AG04449 (cell line): Measurements from ENCODE around the gene SMARCAL1.

Source experiments
- CTCF ChIA-PET: fragments of 350-600 bp; formaldehyde crosslinking; extraction: SDS; loops from one replicate; lab custom pipeline; 2021; ENCODE audit warnings: antibody characterized with exemption; lab: Yijun Ruan, JAX
- POLR2A ChIA-PET: fragments of 400-600, 350-600 bp; formaldehyde crosslinking; extraction: SDS; loops from one replicate; lab custom pipeline; 2020; ENCODE audit warnings: antibody characterized with exemption, inconsistent platforms; lab: Yijun Ruan, JAX
- DNase-seq: peaks from one replicate; pipeline ENCODE4 v3.0.0-alpha.2; 2010; ENCODE audit warnings: low read depth, low spot score
- H3K4me3 ChIP-seq: 2 replicates; pipeline ENCODE4 v1.5.1; 2011; ENCODE audit warnings: low read depth, mild to moderate bottlenecking, control low read depth, low read length
- CTCF ChIP-seq: IDR thresholded peaks from one replicate; pipeline ENCODE4 v1.5.1; 2011; ENCODE audit warnings: mild to moderate bottlenecking, moderate library complexity, low read length, control low read depth, inconsistent platforms; ENCODE audit not compliant: insufficient read depth; ENCODE audit errors: missing control alignments

Gene SMARCAL1

GRCh38 chr2:216426938-216427337 lies 14.7 kb downstream of the SMARCAL1 start:
- ChIA-PET CTCF (interaction anchor here (0.8 to 1.4 kb wide), 2 partner anchors 10 to 240 kb away, joined by 3 read pairs; no protein-coding TSS in a partner anchor), POLR2A (interaction anchor here (0.6 to 0.7 kb wide), 3 partner anchors 10 to 23 kb away, joined by 3 read pairs; no protein-coding TSS in a partner anchor)
- DNase-seq, result peak; percentile 47
- H3K4me3 ChIP-seq, result no peak overlapping the region
- TF ChIP-seq CTCF, result no peak

DNA sequence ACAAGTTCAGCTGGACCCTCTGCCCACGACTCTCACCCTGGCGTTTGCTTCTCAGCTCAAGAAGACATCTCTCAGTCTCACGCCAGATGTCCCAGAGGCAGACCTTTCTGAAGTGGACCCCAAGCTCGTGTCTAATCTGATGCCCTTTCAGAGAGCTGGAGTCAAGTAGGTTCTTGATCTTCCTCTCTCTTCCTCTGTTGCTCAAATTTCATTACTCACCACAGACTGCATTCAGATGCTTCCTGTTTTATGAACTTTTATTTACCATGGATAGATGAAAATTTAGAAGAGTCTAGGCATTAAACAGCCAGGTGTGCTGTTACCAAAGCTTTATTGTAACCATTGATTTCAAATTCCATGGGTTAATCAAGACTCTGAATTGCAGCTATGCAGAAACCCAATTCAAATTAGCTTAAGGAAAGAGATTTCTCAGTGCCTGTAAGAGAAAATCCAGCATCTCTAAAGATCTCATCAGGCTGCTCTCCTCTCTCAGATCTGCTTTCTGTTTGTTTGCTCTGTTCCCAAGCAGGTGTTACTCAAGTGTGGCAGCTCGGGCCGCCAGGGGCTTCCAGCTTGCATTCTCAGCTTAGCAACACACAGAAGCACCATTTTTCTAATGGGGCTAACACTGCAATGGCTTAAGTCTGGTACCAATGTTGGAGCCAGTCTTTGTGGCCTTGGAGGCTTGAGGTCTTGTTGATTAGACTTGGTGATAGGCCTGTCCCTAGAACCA lies 16.5 kb downstream of the SMARCAL1 start:
- TF ChIP-seq CTCF, result no peak
- ChIA-PET CTCF (interaction anchor here (1.4 kb wide), 1 partner anchor 25 kb away, joined by 3 read pairs; no protein-coding TSS in a partner anchor), POLR2A (no interaction called here)
- DNase-seq, result no peak
- no peak overlapping the region for H3K4me3 ChIP-seq

- H3K4me3 ChIP-seq, result no peak overlapping the region
- no peak for TF ChIP-seq CTCF
- ChIA-PET POLR2A (no interaction called here), CTCF (interaction anchor here (1.4 kb wide), 1 partner anchor 26 kb away, joined by 3 read pairs; no protein-coding TSS in a partner anchor)
- no peak for DNase-seq
Observed at GRCh38 chr2:216429428-216429827, 17.1 kb downstream of the SMARCAL1 start.

DNA sequence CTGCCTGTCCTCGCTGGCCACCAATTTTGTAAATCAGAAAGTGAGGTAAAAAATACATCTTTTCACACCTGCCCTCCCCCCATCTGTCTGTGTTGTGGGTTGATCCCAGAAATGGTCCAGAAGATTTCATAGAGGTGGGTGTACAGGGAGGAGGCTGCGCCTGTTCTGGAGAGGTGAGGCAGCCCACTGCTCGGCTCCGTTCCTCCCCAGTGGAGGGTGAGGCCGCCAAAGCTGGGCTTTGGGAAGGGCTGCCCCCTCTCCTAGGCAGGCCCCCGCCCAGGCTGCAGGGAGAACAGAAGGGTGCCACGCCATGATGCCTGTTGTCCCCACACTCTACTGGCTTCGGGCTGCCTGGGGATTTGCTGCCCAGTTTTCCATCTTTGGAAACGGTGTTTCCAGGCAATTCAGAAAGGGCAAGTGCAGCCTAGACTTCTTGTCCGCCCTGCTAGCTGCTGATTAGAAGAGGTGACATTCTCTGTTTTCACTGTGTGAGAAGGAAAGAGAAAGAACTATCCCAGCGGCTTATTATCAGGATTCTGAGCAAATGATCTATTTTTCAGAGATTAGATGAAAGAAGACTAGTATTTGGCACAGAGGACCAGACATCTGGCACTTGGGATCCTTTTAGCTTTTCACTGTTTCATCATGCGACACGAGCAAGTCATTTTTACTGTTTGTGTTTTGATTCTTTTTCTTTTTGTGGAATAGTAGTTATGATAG lies 18.7 kb downstream of the SMARCAL1 start:
- TF ChIP-seq CTCF, result no peak
- ChIA-PET POLR2A (no interaction called here), CTCF (interaction anchor here (1.1 kb wide), 1 partner anchor 19 kb away, joined by 3 read pairs; no protein-coding TSS in a partner anchor)
- no peak for DNase-seq
- H3K4me3 ChIP-seq, result no peak overlapping the region

- no peak overlapping the region for H3K4me3 ChIP-seq
- ChIA-PET CTCF (interaction anchor here (1.1 kb wide), 1 partner anchor 20 kb away, joined by 3 read pairs; no protein-coding TSS in a partner anchor), POLR2A (no interaction called here)
- no peak for DNase-seq
- TF ChIP-seq CTCF, result no peak
Observed at GRCh38 chr2:216431531-216431856, 19.2 kb downstream of the SMARCAL1 start.

- no peak overlapping the region for H3K4me3 ChIP-seq
- TF ChIP-seq CTCF, result no peak
- POLR2A ChIA-PET, result interaction anchor here (0.6 kb wide), 1 partner anchor 46 kb away, joined by 3 read pairs; no protein-coding TSS in a partner anchor
- CTCF ChIA-PET, result interaction anchor here (1.1 to 1.2 kb wide), 4 partner anchors 9 to 326 kb away, joined by 3 to 5 read pairs (median 3); no protein-coding TSS in a partner anchor
- peak; percentile 86 for DNase-seq
Observed at GRCh38 chr2:216436383-216436782, 24.1 kb downstream of the SMARCAL1 start.
